Thyroid gland (tissue), 4 donors: ENCODE results near the gene KIF13A. TPM values are rescaled to one million over a fixed set of nuclear protein-coding genes. Genes with fewer than 3 reads are reported as not detected.
A peak's percentile ranks its signal among the peaks of the same experiment; 100 is the strongest.

ENCODE experiments used
- DNase-seq, 2 donors: peaks; one replicate each; pipeline ENCODE4 v3.0.0-alpha.2; 2019
- H3K27ac ChIP-seq, 3 donors: fragments of 200-600 bp; sonication (generic); 1 replicate in 2 of 3; 2 replicates in 1 of 3; pipeline ENCODE4 v1.5.1; 2016 to 2019; ENCODE audit warnings: mild to moderate bottlenecking in 1 of 3, moderate library complexity in 1 of 3
- H3K27me3 ChIP-seq: fragments of 200-600 bp; sonication (generic); one replicate; pipeline ENCODE4 v1.5.1; 2019
- H3K36me3 ChIP-seq, 2 donors: fragments of 200-600 bp; sonication (generic); one replicate each; pipeline ENCODE4 v1.5.1; 2016 to 2019
- H3K4me1 ChIP-seq, 2 donors: fragments of 200-600 bp; sonication (generic); one replicate each; pipeline ENCODE4 v1.5.1; 2017 to 2019
- H3K4me3 ChIP-seq, 3 donors: fragments of 200-600 bp; sonication (generic); replicated peaks in 1 of 3; 1 replicate in 2 of 3; 2 replicates in 1 of 3; pipeline ENCODE4 v1.5.1; 2016; ENCODE audit warnings: mild to moderate bottlenecking in 1 of 3
- H3K9me3 ChIP-seq: fragments of 200-600 bp; sonication (generic); one replicate; pipeline ENCODE4 v1.5.1; 2017
- POLR2A ChIP-seq, 2 donors: fragments of 450-650 bp; IDR thresholded peaks; one replicate each; pipeline ENCODE4 v1.6.1; 2017; ENCODE audit warnings: antibody characterized with exemption in 2 of 2, mild to moderate bottlenecking in 2 of 2, moderate library complexity in 1 of 2
- WGBS, 2 donors: methylation state at CpG; one replicate each; pipeline ENCODE4 v1.1.5; 2017; 5-methylcytosine and 5-hydroxymethylcytosine counted together
- intact Hi-C: fragments of 100-400 bp; cut with DNase I; formaldehyde crosslinking; loops from one replicate; pipeline ENCODE4 v1.15.1; 2023
- total RNA-seq, 4 donors: library from RNA; depleted of rRNA; stranded (reverse); fragments of >200 nt; gene quantifications; one replicate each; pipeline ENCODE4 v1.2.3, GENCODE V29; 2016
- TF ChIP-seq, protein P1 (sequence below), 6 experiments: fragments of 200-600 bp in 3 of 6; fragments of 450-650 bp in 3 of 6; sonication (generic) in 3 of 6; IDR thresholded peaks; one replicate each; pipeline ENCODE4 v1.5.1; 2016 to 2019; ENCODE audit warnings: antibody characterized with exemption in 6 of 6, mild to moderate bottlenecking in 2 of 6, inconsistent platforms in 1 of 6, moderate library complexity in 1 of 6

The KIF13A gene
- total RNA-seq, 4 donors from 2014 or later: 40.7 to 79.8 (median 66.4) TPM

DNA sequence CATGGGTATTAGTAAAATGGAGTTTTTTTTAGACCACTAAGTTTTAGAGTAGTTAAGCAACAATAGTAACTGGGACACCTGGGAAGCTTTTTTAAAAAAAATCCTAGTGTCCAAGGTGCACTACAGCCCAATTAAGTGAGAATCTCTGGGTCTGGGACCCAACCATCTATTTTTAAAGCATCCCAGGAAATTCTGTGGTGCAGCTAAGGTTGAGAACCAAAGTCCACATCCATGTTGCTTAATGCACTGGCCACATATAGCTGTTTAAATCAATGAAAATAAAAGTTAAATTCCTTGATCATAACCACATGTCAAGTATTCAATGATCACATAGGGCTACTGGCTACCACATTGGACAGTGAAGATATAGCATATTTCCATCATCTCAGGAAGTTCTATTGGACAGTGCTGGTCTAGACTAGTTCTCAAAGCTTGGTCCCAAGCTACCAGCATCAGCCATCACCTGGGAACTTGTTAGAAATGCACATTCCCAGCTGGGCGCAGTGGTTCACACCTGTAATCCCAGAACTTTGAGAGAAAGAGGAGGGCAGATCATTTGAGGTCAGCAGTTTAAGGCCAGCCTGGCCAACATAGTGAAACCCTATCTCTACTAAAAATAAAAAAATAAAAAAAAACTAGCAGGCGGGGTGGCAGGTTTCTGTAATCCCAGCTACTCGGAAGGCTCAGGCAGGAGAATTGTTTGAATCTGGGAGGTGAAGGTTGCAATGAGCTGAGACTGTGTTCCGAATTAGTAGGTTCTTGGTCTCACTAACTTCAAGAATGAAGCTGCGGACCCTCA is 12.7 kb downstream of the KIF13A start:
- TF ChIP-seq, protein P1, sequence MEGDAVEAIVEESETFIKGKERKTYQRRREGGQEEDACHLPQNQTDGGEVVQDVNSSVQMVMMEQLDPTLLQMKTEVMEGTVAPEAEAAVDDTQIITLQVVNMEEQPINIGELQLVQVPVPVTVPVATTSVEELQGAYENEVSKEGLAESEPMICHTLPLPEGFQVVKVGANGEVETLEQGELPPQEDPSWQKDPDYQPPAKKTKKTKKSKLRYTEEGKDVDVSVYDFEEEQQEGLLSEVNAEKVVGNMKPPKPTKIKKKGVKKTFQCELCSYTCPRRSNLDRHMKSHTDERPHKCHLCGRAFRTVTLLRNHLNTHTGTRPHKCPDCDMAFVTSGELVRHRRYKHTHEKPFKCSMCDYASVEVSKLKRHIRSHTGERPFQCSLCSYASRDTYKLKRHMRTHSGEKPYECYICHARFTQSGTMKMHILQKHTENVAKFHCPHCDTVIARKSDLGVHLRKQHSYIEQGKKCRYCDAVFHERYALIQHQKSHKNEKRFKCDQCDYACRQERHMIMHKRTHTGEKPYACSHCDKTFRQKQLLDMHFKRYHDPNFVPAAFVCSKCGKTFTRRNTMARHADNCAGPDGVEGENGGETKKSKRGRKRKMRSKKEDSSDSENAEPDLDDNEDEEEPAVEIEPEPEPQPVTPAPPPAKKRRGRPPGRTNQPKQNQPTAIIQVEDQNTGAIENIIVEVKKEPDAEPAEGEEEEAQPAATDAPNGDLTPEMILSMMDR (IDR thresholded peaks at IDR 0.05): no peak
- no peak for TF ChIP-seq POLR2A (IDR thresholded peaks at IDR 0.05)
- H3K4me3 ChIP-seq: no peak overlapping the region
- no peaks in the 10 kb centered on the region for H3K36me3 ChIP-seq
- no peak for DNase-seq
- intact Hi-C loops: no loop called here
- H3K27ac ChIP-seq: no peak overlapping the region
- H3K9me3 ChIP-seq: no peaks in the 10 kb centered on the region
- WGBS, 2 donors: 95 to 96% methylated on average over 5 of the region's 5 CpGs
- peaks cover 22% of the 10 kb centered on the region in 2 donors for H3K4me1 ChIP-seq
- no peaks in the 10 kb centered on the region for H3K27me3 ChIP-seq

DNA sequence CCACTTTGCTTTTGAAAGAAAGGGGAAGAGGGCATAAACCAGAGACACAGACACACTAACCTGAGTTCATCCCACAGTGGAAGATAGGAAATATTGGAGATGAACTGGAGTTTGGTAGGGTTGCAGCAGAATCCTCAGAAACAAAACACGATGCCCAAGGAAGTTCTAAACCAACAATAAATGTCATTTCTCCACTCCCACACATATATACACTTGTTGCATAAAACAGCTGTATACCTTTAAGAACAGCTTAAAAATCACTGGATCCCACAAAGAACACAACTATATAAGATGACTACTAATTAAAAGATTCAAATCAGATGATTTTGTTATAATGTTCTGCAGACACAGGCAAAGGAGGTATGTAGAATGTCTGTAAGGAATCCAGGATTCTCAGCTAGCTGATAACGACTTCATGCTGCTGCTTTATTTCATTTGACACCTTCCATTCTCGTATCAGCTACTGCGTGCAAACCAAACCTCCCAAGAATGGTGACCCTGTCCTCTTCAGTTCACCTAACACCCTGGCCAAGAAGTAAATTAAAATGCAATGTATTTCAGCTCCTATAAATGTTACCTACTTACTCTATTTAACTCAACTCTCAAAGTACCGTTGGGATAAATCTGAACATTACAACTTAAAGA is 14.3 kb downstream of the KIF13A start:
- DNase-seq: no peak
- H3K4me1 ChIP-seq: peaks cover 22 to 30% of the 10 kb centered on the region in 2 donors
- H3K4me3 ChIP-seq: no peak overlapping the region
- no peak overlapping the region for H3K27ac ChIP-seq
- WGBS, 2 donors: 79 to 81% methylated on average over 5 of the region's 5 CpGs
- no peaks in the 10 kb centered on the region for H3K27me3 ChIP-seq
- intact Hi-C loops: no loop called here
- H3K36me3 ChIP-seq: no peaks in the 10 kb centered on the region
- TF ChIP-seq POLR2A (IDR thresholded peaks at IDR 0.05): no peak
- TF ChIP-seq, protein P1 (IDR thresholded peaks at IDR 0.05): no peak
- no peaks in the 10 kb centered on the region for H3K9me3 ChIP-seq

DNA sequence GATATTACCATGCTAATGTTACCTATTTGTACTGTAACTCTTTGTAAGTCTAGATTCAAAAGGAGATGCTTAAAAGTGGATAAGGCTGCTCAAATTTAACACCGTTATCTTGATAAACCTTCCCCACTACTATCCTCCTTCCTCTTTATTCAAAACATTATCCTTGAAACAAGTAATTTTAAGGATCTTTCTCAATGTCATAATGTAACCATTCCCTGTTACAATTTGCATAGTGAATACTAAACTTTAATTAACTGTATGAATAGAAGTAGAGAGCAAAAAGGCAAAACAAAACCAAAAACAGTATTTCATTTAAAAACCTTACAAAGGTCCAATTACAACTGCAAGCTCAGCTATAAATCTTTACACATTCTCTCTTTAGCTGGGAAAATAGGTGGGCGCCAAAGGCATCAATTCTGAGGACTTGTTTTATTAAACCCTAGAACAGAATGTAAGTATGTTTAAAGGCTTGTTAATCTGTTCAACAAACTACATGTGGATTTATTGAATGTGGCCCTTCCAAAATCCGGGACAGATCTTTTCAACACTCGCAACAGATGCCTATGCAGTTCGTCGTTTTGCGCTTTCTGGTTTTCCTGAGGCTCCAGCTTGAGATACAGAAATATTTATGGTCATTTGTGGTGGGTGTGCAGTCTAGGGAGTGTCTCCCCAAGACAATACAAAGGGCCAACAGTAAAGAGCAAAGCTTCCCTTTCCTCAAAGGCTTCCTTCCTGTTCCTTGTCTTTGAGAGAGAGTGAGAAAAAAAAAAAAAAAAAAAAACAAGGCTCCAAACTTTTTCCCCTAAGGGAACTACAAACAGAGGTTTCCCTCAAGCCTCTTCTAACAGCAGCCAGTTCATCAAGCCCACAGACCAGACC is 15.1 kb downstream of the KIF13A start:
- intact Hi-C loops: no loop called here
- Histone ChIP-seq H3K4me1 (peaks cover 22 to 36% of the 10 kb centered on the region in 2 donors), H3K27me3 (no peaks in the 10 kb centered on the region), H3K9me3 (no peaks in the 10 kb centered on the region), H3K4me3 (no peak overlapping the region), H3K36me3 (no peaks in the 10 kb centered on the region), H3K27ac (peak overlapping the region in 1 of 3 donors; percentile 30)
- no peak for DNase-seq
- 77 to 79% methylated on average over 7 of the region's 7 CpGs for WGBS, 2 donors
- no peak for TF ChIP-seq POLR2A (IDR thresholded peaks at IDR 0.05)
- TF ChIP-seq, protein P1 (IDR thresholded peaks at IDR 0.05): no peak

DNA sequence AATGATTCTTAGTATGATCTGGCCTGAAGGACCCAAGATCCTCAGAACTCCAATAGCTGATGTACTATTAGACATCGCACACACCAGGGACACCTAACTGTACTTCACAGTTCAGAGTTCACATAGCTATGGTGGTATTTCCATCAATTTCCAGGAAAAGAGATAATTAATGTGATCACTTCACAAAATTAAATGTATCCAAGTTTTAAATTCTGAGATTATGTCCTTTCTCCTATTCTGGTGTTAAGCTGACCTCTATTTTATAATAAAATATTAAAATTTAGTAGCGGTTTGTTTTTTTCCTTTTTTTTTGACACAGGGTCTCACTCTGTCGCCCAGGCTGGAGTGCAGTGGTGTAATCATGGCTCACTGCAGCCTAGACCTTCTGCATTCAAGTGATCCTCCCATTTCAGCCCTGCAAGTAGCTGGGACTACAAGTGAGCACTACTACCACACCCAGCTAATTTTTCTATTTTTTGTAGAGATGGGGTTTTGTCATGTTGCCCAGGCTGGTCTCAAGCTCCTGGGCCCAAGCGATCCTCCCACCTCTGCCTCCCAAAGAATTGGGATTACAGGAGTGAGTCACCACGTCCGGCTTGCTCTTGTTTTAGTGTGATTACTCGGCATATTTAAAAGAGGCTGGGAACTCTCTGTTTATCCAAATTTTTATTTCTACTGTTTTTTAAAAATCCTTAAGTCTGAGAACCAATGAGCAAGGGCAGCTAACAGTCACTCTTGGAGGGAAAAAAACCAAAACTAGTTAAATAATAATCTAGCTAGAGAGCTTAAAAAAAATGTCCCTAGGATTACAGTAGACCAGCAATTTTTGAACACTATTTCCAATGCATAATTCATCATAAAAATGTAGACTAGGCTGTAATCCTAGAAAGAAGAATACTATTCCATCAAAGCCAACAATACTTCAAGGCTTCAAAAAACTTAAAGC is 16.0 kb downstream of the KIF13A start:
- H3K27me3 ChIP-seq: no peaks in the 10 kb centered on the region
- H3K27ac ChIP-seq: peak overlapping the region in 1 of 3 donors; percentile 30
- peak in 1 of 2 donors; percentile 6 for DNase-seq
- no peaks in the 10 kb centered on the region for H3K36me3 ChIP-seq
- no peak for TF ChIP-seq POLR2A (IDR thresholded peaks at IDR 0.05)
- TF ChIP-seq, protein P1 (IDR thresholded peaks at IDR 0.05): no peak
- peaks cover 22 to 43% of the 10 kb centered on the region in 2 donors for H3K4me1 ChIP-seq
- H3K4me3 ChIP-seq: no peak overlapping the region
- intact Hi-C loops: no loop called here
- H3K9me3 ChIP-seq: no peaks in the 10 kb centered on the region
- 80 to 85% methylated on average over 7 of the region's 7 CpGs for WGBS, 2 donors
